DOHH2 (cell line): ENCODE data around the gene RAD51B.

Experiments
- H3F3A ChIP-seq: fragments of 200-600 bp; sonication (generic), shearing (Covaris generic); 2 replicates; pipeline ENCODE4 v1.6.0; 2016; ENCODE audit warnings: antibody characterized with exemption, mild to moderate bottlenecking; ENCODE audit not compliant: control insufficient read depth, insufficient read depth
- H3K27ac ChIP-seq: fragments of 200-600 bp; sonication (generic); 2 replicates; pipeline ENCODE4 v1.5.1; 2014; ENCODE audit warnings: low read depth, mild to moderate bottlenecking, low read length, moderate library complexity
- H3K27me3 ChIP-seq: fragments of 200-600 bp; sonication (generic); 2 replicates; pipeline ENCODE4 v1.6.1; 2014; ENCODE audit warnings: mild to moderate bottlenecking, low read length, mixed read lengths; ENCODE audit not compliant: control insufficient read depth
- H3K36me3 ChIP-seq: fragments of 200-600 bp; sonication (generic); 2 replicates; pipeline ENCODE4 v1.6.1; 2014; ENCODE audit warnings: mild to moderate bottlenecking, low read length, moderate library complexity, mixed read lengths; ENCODE audit not compliant: control insufficient read depth
- H3K4me1 ChIP-seq: fragments of 200-600 bp; sonication (generic); 2 replicates; pipeline ENCODE4 v1.6.1; 2014; ENCODE audit warnings: mild to moderate bottlenecking, low read length, mixed read lengths; ENCODE audit not compliant: control insufficient read depth
- H3K4me2 ChIP-seq: fragments of 200-600 bp; sonication (generic); 2 replicates; pipeline ENCODE4 v1.6.0; 2014; ENCODE audit warnings: mild to moderate bottlenecking, low read length, moderate library complexity
- H3K4me3 ChIP-seq: fragments of 200-600 bp; sonication (generic); 2 replicates; pipeline ENCODE4 v1.5.1; 2014; ENCODE audit warnings: mild to moderate bottlenecking, low read length, mixed read lengths
- H3K79me2 ChIP-seq: fragments of 200-600 bp; sonication (generic); 2 replicates; pipeline ENCODE4 v1.6.1; 2014; ENCODE audit warnings: mild to moderate bottlenecking, low read length, mixed read lengths; ENCODE audit not compliant: control insufficient read depth
- H3K9me2 ChIP-seq: fragments of 200-600 bp; sonication (generic); replicated peaks from 2 replicates; pipeline ENCODE4 v1.6.1; 2014; ENCODE audit warnings: mild to moderate bottlenecking, low read length, mixed read lengths; ENCODE audit not compliant: control insufficient read depth
- H3K9me3 ChIP-seq: fragments of 200-600 bp; sonication (generic); 2 replicates; pipeline ENCODE4 v1.6.1; 2014; ENCODE audit warnings: antibody characterized with exemption, low read length, mixed read lengths; ENCODE audit not compliant: control insufficient read depth, insufficient read depth
- H4K20me1 ChIP-seq: fragments of 200-600 bp; sonication (generic); 2 replicates; pipeline ENCODE4 v1.6.0; 2014; ENCODE audit warnings: low read depth, mild to moderate bottlenecking, antibody characterized with exemption, low read length, moderate library complexity; ENCODE audit not compliant: control insufficient read depth, insufficient read depth
- EZH2phosphoT487 ChIP-seq: fragments of 200-600 bp; sonication (generic); IDR thresholded peaks from 2 replicates; pipeline ENCODE4 v1.6.1; 2017; ENCODE audit warnings: borderline replicate concordance, mild to moderate bottlenecking, antibody characterized with exemption, low read length, moderate library complexity, mixed read lengths
- TF ChIP-seq, protein P1 (sequence below): fragments of 200-600 bp; sonication (generic); IDR thresholded peaks from one replicate; pipeline ENCODE4 v1.5.1; 2014; ENCODE audit warnings: antibody characterized with exemption, mild to moderate bottlenecking, low read depth, low read length; ENCODE audit not compliant: poor library complexity, severe bottlenecking

The RAD51B gene

DNA sequence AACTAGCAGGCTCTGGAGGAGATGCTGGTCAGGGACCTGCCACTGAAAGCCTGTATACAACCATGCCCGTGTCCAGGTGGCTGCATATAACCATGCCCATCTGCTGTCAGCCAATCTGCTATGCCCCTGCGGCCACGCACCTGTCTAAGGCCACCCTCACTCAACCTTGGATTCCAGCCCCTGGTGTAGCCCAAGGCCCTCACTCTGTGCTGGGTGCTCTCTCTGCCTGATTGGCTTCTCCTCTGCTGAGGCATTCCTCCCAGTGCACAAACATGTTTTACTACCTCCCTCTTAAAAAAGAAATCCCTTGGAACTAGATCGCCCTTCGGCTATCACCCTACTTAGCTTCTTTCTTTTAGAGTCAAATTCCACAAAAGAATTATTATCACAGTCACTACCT is 927.8 kb downstream of the RAD51B start:
- Histone ChIP-seq H4K20me1 (no peaks in the 10 kb centered on the region), H3F3A (peaks cover 2% of the 10 kb centered on the region; the same call in 1 of the 2 replicates), H3K9me2 (no peaks in the 10 kb centered on the region), H3K36me3 (no peaks in the 10 kb centered on the region), H3K9me3 (no peaks in the 10 kb centered on the region), H3K27me3 (no peaks in the 10 kb centered on the region; the same call in 1 of the 2 replicates), H3K4me1 (peaks cover 15% of the 10 kb centered on the region), H3K27ac (no peak overlapping the region), H3K4me2 (no peak overlapping the region), H3K79me2 (no peaks in the 10 kb centered on the region), H3K4me3 (no peak overlapping the region)
- TF ChIP-seq, protein P1, sequence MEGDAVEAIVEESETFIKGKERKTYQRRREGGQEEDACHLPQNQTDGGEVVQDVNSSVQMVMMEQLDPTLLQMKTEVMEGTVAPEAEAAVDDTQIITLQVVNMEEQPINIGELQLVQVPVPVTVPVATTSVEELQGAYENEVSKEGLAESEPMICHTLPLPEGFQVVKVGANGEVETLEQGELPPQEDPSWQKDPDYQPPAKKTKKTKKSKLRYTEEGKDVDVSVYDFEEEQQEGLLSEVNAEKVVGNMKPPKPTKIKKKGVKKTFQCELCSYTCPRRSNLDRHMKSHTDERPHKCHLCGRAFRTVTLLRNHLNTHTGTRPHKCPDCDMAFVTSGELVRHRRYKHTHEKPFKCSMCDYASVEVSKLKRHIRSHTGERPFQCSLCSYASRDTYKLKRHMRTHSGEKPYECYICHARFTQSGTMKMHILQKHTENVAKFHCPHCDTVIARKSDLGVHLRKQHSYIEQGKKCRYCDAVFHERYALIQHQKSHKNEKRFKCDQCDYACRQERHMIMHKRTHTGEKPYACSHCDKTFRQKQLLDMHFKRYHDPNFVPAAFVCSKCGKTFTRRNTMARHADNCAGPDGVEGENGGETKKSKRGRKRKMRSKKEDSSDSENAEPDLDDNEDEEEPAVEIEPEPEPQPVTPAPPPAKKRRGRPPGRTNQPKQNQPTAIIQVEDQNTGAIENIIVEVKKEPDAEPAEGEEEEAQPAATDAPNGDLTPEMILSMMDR: no peak
- no peak for TF ChIP-seq EZH2phosphoT487

- Histone ChIP-seq H3K9me2 (no peaks in the 10 kb centered on the region), H3K79me2 (no peaks in the 10 kb centered on the region), H3K27me3 (no peaks in the 10 kb centered on the region; the same call in 1 of the 2 replicates), H3K4me3 (no peak overlapping the region), H3K4me2 (no peak overlapping the region), H3K4me1 (peaks cover 9% of the 10 kb centered on the region), H3F3A (no peaks in the 10 kb centered on the region), H3K9me3 (no peaks in the 10 kb centered on the region), H3K27ac (no peak overlapping the region), H4K20me1 (no peaks in the 10 kb centered on the region), H3K36me3 (no peaks in the 10 kb centered on the region)
- no peak for TF ChIP-seq EZH2phosphoT487
- TF ChIP-seq, protein P1: no peak
Observed at GRCh38 chr14:68748260-68748659, 928.7 kb downstream of the RAD51B start.

DNA sequence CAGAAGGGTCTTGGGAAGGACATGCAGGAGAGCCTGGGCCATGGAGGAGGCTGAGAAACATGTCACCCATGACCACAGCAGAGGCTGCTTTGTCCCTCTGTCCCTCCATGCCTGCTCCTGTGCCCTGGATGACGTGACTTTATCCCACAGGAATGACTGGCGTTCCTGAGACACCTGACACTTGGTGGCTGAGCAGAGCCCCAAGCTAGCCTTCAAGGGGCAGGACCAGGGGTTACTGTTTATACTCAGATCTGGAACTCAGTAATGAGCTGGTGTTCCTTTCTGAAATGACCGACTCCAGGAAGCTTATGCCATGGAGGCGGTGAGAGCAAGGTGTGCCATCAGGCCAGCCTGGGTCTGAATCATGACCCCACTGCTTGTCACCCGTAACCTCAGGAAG is 929.1 kb downstream of the RAD51B start:
- Histone ChIP-seq H3K9me3 (no peaks in the 10 kb centered on the region), H3K9me2 (no peaks in the 10 kb centered on the region), H3K4me3 (no peak overlapping the region), H4K20me1 (no peaks in the 10 kb centered on the region), H3K4me1 (peaks cover 7% of the 10 kb centered on the region; the same call in 1 of the 2 replicates), H3F3A (no peaks in the 10 kb centered on the region), H3K27me3 (no peaks in the 10 kb centered on the region; the same call in 1 of the 2 replicates), H3K79me2 (no peaks in the 10 kb centered on the region), H3K36me3 (no peaks in the 10 kb centered on the region), H3K4me2 (no peak overlapping the region), H3K27ac (no peak overlapping the region)
- no peak for TF ChIP-seq EZH2phosphoT487
- TF ChIP-seq, protein P1: no peak
